PC-9 (cell line): ENCODE measurements around the gene ITGA2.

Source experiments
- EZH2 ChIP-seq: fragments of 200-600 bp; sonication (generic); IDR thresholded peaks from 2 replicates; pipeline ENCODE4 v1.8.0; 2017; ENCODE audit warnings: antibody characterized with exemption, low read depth
- TF ChIP-seq, protein P1 (sequence below): fragments of 200-600 bp; sonication (generic); conservative IDR thresholded peaks from 2 replicates; pipeline ENCODE4 v1.6.1; 2017; ENCODE audit warnings: mixed run types, antibody characterized with exemption, mild to moderate bottlenecking, moderate library complexity

DNA sequence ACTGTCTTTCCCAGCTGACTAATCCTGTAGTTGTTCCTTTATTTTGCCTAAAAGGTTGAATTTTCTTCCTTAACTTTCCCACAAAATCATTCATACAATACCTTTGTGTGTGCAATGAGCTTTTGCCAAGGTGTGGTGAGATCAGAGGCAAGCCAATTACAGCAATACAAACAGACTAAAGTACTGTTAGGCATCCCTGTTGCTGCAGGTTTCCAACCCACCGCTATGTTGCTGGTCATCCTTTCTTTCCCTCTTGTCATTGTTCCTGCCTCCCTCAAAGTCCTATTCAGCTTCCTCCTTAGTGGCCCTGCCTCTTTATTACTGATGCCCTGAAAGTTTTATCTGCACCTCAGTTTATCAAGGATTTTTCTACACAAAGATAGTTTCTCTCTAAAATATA, 22.1 kb downstream of the ITGA2 start:
- TF ChIP-seq, protein P1, sequence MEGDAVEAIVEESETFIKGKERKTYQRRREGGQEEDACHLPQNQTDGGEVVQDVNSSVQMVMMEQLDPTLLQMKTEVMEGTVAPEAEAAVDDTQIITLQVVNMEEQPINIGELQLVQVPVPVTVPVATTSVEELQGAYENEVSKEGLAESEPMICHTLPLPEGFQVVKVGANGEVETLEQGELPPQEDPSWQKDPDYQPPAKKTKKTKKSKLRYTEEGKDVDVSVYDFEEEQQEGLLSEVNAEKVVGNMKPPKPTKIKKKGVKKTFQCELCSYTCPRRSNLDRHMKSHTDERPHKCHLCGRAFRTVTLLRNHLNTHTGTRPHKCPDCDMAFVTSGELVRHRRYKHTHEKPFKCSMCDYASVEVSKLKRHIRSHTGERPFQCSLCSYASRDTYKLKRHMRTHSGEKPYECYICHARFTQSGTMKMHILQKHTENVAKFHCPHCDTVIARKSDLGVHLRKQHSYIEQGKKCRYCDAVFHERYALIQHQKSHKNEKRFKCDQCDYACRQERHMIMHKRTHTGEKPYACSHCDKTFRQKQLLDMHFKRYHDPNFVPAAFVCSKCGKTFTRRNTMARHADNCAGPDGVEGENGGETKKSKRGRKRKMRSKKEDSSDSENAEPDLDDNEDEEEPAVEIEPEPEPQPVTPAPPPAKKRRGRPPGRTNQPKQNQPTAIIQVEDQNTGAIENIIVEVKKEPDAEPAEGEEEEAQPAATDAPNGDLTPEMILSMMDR, result no peak
- TF ChIP-seq EZH2, result no peak
